Liver (tissue), 9 donors: ENCODE results near the gene TIMP1. TPM values are rescaled to one million over a fixed set of nuclear protein-coding genes. Genes with fewer than 3 reads are reported as not detected.

Source experiments
- DNase-seq: peaks from one replicate; pipeline ENCODE4 v3.0.0-alpha.2; 2017; ENCODE audit warnings: low spot score
- H3K27ac ChIP-seq, 2 donors: one replicate each; pipeline ENCODE4 v1.7.0; 2013; ENCODE audit warnings: inconsistent platforms in 2 of 2, low read length in 2 of 2, control low read depth in 1 of 2, low read depth in 1 of 2, mild to moderate bottlenecking in 1 of 2
- H3K27me3 ChIP-seq, 4 donors: one replicate each; pipeline versions ENCODE4 v1.6.1 to v1.7.0; 2013; ENCODE audit warnings: low read length in 3 of 4, inconsistent platforms in 1 of 4, mild to moderate bottlenecking in 1 of 4, moderate library complexity in 1 of 4; ENCODE audit not compliant: control insufficient read depth in 4 of 4, insufficient read depth in 4 of 4
- H3K36me3 ChIP-seq, 4 donors: one replicate each; pipeline versions ENCODE4 v1.6.1 to v1.7.0; 2013; ENCODE audit warnings: low read length in 3 of 4, mild to moderate bottlenecking in 3 of 4, low read depth in 1 of 4, moderate library complexity in 1 of 4; ENCODE audit not compliant: control insufficient read depth in 4 of 4, insufficient read depth in 3 of 4
- H3K4me1 ChIP-seq, 4 donors: one replicate each; pipeline versions ENCODE4 v1.6.1 to v1.7.0; 2013; ENCODE audit warnings: low read length in 3 of 4, mild to moderate bottlenecking in 3 of 4, moderate library complexity in 1 of 4; ENCODE audit not compliant: control insufficient read depth in 4 of 4, insufficient read depth in 4 of 4
- H3K4me3 ChIP-seq, 3 donors: one replicate each; pipeline versions ENCODE4 v1.6.1 to v1.7.0; 2013; ENCODE audit warnings: low read length in 3 of 3, control low read depth in 1 of 3, low read depth in 1 of 3, mild to moderate bottlenecking in 1 of 3
- H3K9ac ChIP-seq, 2 donors: one replicate each; pipeline ENCODE4 v1.7.0; 2013; ENCODE audit warnings: low read length in 2 of 2, mild to moderate bottlenecking in 2 of 2, moderate library complexity in 2 of 2, control low read depth in 1 of 2, low read depth in 1 of 2
- H3K9me3 ChIP-seq, 4 donors: one replicate each; pipeline versions ENCODE4 v1.6.1 to v1.7.0; 2013; ENCODE audit warnings: low read length in 3 of 4; ENCODE audit not compliant: control insufficient read depth in 4 of 4
- ATF3 ChIP-seq: IDR thresholded peaks from 2 replicates; pipeline ENCODE4 v1.6.1; 2016; ENCODE audit warnings: antibody characterized with exemption
- CTCF ChIP-seq: fragments of 150-350 bp; IDR thresholded peaks from 2 replicates; pipeline ENCODE4 v1.5.1; 2017; ENCODE audit warnings: improper control_type of control experiment, low read depth, low read length; ENCODE audit not compliant: missing input control
- EGR1 ChIP-seq, 2 donors: IDR thresholded peaks; 2 replicates each; pipeline ENCODE4 v1.6.1; 2016 to 2018; ENCODE audit warnings: antibody characterized with exemption in 2 of 2, low read depth in 2 of 2
- FOXA1 ChIP-seq: IDR thresholded peaks from 2 replicates; pipeline ENCODE4 v1.6.1; 2016; ENCODE audit warnings: antibody characterized with exemption
- FOXA2 ChIP-seq: IDR thresholded peaks from 2 replicates; pipeline ENCODE4 v1.6.1; 2016; ENCODE audit warnings: antibody characterized with exemption
- GABPA ChIP-seq, 2 donors: IDR thresholded peaks in 1 of 2; conservative IDR thresholded peaks in 1 of 2; 2 replicates each; pipeline ENCODE4 v1.6.1; 2016; ENCODE audit warnings: antibody characterized with exemption in 2 of 2, mild to moderate bottlenecking in 1 of 2, moderate library complexity in 1 of 2
- HNF4A ChIP-seq, 2 donors: conservative IDR thresholded peaks; 2 replicates each; pipeline ENCODE4 v1.6.1; 2016; ENCODE audit warnings: antibody characterized with exemption in 2 of 2, mild to moderate bottlenecking in 2 of 2
- HNF4G ChIP-seq: IDR thresholded peaks from 2 replicates; pipeline ENCODE4 v1.6.1; 2016; ENCODE audit warnings: antibody characterized with exemption
- JUND ChIP-seq, 2 donors: IDR thresholded peaks; 2 replicates each; pipeline ENCODE4 v1.6.1; 2016; ENCODE audit warnings: antibody characterized with exemption in 2 of 2
- NR2F2 ChIP-seq: IDR thresholded peaks from 2 replicates; pipeline ENCODE4 v1.6.1; 2016; ENCODE audit warnings: antibody characterized with exemption
- RAD21 ChIP-seq, 2 donors: IDR thresholded peaks; 2 replicates each; pipeline ENCODE4 v1.6.1; 2016; ENCODE audit warnings: antibody characterized with exemption in 2 of 2, mild to moderate bottlenecking in 2 of 2
- RXRA ChIP-seq, 2 donors: IDR thresholded peaks; 2 replicates each; pipeline ENCODE4 v1.6.1; 2017 to 2018; ENCODE audit warnings: antibody characterized with exemption in 2 of 2, mild to moderate bottlenecking in 1 of 2
- SP1 ChIP-seq: IDR thresholded peaks from 2 replicates; pipeline ENCODE4 v1.6.1; 2018; ENCODE audit warnings: antibody characterized with exemption, mild to moderate bottlenecking
- TAF1 ChIP-seq: conservative IDR thresholded peaks from 2 replicates; pipeline ENCODE4 v1.6.1; 2016; ENCODE audit warnings: antibody characterized with exemption, mild to moderate bottlenecking
- YY1 ChIP-seq: IDR thresholded peaks from 2 replicates; pipeline ENCODE4 v1.6.1; 2016; ENCODE audit warnings: antibody characterized with exemption, mild to moderate bottlenecking
- ZBTB33 ChIP-seq: IDR thresholded peaks from 2 replicates; pipeline ENCODE4 v1.6.1; 2016; ENCODE audit warnings: antibody characterized with exemption
- WGBS: extraction: QIAGEN DNeasy Blood & Tissue Kit; methylation state at CpG from one replicate; pipeline ENCODE4 v1.1.7; 2013; 5-methylcytosine and 5-hydroxymethylcytosine counted together
- polyA plus RNA-seq, 2 donors: library from polyadenylated mRNA; stranded (reverse) in 1 of 2; unstranded in 1 of 2; fragments of 200-250 nt in 1 of 2; fragments of >200 nt in 1 of 2; fragmentation: Nextera tagmentation in 1 of 2; extraction: Ambion mirVana in 1 of 2; gene quantifications; one replicate each; pipeline versions ENCODE4 v1.2.1 to v1.2.3, GENCODE V29; 2013 to 2015
- total RNA-seq, 2 donors: library from RNA; depleted of rRNA; stranded (reverse); fragments of >200 nt; gene quantifications; one replicate each; pipeline ENCODE4 v1.2.3, GENCODE V29; 2014
- TF ChIP-seq, protein P1 (sequence below): IDR thresholded peaks from 2 replicates; pipeline ENCODE4 v1.6.1; 2016; ENCODE audit warnings: antibody characterized with exemption
- TF ChIP-seq, protein P2 (sequence below): IDR thresholded peaks from 2 replicates; pipeline ENCODE4 v1.6.1; 2016; ENCODE audit warnings: antibody characterized with exemption, mild to moderate bottlenecking
- donor health status: healthy.
- donor health status: healthy.
- donor health status: healthy.
- donor health status: healthy.
- donor health status: healthy.

Gene TIMP1
- total and polyA plus RNA-seq, 4 donors, result 18.0 to 1,609 (median 146) TPM

DNA sequence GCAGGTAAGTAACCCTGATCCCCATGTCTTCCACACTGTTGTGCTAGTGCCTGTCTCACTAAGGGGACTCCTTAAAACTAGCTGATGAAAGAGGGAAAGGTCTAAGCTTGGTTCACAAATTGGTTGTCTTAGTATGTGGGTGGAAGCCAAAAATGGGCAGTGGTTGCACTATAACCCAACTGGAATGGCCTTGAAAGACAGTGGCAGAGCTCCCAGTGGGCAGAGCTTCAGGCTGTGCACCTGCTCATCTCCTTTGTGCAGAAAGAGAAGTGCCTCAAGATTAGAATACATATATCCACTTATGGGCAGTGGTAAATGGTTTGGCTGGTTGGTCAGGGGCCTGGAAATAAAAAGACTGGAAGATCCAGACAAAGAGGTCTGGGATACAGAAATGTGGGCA is 30.2 kb downstream of the TIMP1 start:
- TF ChIP-seq, protein P1, sequence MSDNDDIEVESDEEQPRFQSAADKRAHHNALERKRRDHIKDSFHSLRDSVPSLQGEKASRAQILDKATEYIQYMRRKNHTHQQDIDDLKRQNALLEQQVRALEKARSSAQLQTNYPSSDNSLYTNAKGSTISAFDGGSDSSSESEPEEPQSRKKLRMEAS, result no peak
- no peak for TF ChIP-seq HNF4A (conservative IDR thresholded peaks at IDR 0.05)
- TF ChIP-seq NR2F2, result no peak
- no peak for TF ChIP-seq RXRA (IDR thresholded peaks at IDR 0.05)
- TF ChIP-seq, protein P2, sequence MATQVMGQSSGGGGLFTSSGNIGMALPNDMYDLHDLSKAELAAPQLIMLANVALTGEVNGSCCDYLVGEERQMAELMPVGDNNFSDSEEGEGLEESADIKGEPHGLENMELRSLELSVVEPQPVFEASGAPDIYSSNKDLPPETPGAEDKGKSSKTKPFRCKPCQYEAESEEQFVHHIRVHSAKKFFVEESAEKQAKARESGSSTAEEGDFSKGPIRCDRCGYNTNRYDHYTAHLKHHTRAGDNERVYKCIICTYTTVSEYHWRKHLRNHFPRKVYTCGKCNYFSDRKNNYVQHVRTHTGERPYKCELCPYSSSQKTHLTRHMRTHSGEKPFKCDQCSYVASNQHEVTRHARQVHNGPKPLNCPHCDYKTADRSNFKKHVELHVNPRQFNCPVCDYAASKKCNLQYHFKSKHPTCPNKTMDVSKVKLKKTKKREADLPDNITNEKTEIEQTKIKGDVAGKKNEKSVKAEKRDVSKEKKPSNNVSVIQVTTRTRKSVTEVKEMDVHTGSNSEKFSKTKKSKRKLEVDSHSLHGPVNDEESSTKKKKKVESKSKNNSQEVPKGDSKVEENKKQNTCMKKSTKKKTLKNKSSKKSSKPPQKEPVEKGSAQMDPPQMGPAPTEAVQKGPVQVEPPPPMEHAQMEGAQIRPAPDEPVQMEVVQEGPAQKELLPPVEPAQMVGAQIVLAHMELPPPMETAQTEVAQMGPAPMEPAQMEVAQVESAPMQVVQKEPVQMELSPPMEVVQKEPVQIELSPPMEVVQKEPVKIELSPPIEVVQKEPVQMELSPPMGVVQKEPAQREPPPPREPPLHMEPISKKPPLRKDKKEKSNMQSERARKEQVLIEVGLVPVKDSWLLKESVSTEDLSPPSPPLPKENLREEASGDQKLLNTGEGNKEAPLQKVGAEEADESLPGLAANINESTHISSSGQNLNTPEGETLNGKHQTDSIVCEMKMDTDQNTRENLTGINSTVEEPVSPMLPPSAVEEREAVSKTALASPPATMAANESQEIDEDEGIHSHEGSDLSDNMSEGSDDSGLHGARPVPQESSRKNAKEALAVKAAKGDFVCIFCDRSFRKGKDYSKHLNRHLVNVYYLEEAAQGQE, result no peak
- no peak for TF ChIP-seq HNF4G
- TF ChIP-seq FOXA1, result no peak
- TF ChIP-seq EGR1 (IDR thresholded peaks at IDR 0.05; ENCODE audit: low read depth in 2 of 2), result no peak
- TF ChIP-seq CTCF, result no peak
- TF ChIP-seq ZBTB33, result no peak
- TF ChIP-seq YY1, result no peak
- no peak for TF ChIP-seq ATF3
- TF ChIP-seq JUND (IDR thresholded peaks at IDR 0.05), result no peak
- TF ChIP-seq GABPA (IDR thresholded peaks at IDR 0.05 in 1 of 2, conservative IDR thresholded peaks at IDR 0.05 in 1 of 2), result no peak
- no peak for TF ChIP-seq SP1
- TF ChIP-seq TAF1, result no peak
- TF ChIP-seq RAD21 (IDR thresholded peaks at IDR 0.05), result no peak
- no peak for TF ChIP-seq FOXA2
- H3K9ac ChIP-seq, result no peak overlapping the region

GRCh38 chrX:47613082-47613481 is 30.8 kb downstream of the TIMP1 start:
- Histone ChIP-seq H3K27me3 (no peaks in the 10 kb centered on the region), H3K4me3 (no peak overlapping the region), H3K27ac (no peak overlapping the region), H3K9ac (no peak overlapping the region), H3K36me3 (no peaks in the 10 kb centered on the region), H3K9me3 (no peaks in the 10 kb centered on the region), H3K4me1 (no peaks in the 10 kb centered on the region)
- 94% methylated on average over 8 of the region's 8 CpGs for WGBS
- DNase-seq, result no peak
- TF ChIP-seq JUND (IDR thresholded peaks at IDR 0.05) (no peak), ZBTB33 (no peak), EGR1 (IDR thresholded peaks at IDR 0.05; ENCODE audit: low read depth in 2 of 2) (no peak), ATF3 (no peak), FOXA2 (no peak), CTCF (no peak), SP1 (no peak), RXRA (IDR thresholded peaks at IDR 0.05) (no peak), RAD21 (IDR thresholded peaks at IDR 0.05) (no peak), YY1 (no peak), HNF4A (conservative IDR thresholded peaks at IDR 0.05) (no peak), TAF1 (no peak)

More for the DNA sequence above, 30.2 kb downstream of the TIMP1 start:
- H3K9me3 ChIP-seq, result no peaks in the 10 kb centered on the region
- DNase-seq, result no peak
- H3K27me3 ChIP-seq, result no peaks in the 10 kb centered on the region
- H3K4me3 ChIP-seq, result no peak overlapping the region
- H3K36me3 ChIP-seq, result no peaks in the 10 kb centered on the region
- H3K4me1 ChIP-seq, result no peaks in the 10 kb centered on the region
- no peak overlapping the region for H3K27ac ChIP-seq
